ENCODE results near the gene APOBEC4. TPM values are rescaled to one million over a fixed set of nuclear protein-coding genes. Genes with fewer than 3 reads are reported as not detected.

Gene APOBEC4
- total and polyA plus RNA-seq, 2 of the 4 experiments (the other 2 are of a cell fraction) = not detected

- Histone ChIP-seq H2BK120ac (ENCODE audit: low read depth, low read length) (no peak overlapping the region), H3K14ac (replicated peaks; ENCODE audit: low read depth, low read length) (0 out of 2 replicates have a peak overlapping the region, but pooled peaks have one; percentile 45), H4K91ac (ENCODE audit: insufficient read depth, low read depth, low read length) (peak overlapping the region; percentile 22; the same call in 1 of the 2 replicates), H2AFZ (replicated peaks; ENCODE audit: low read length, poor library complexity) (peak overlapping the region; percentile 95), H4K8ac (ENCODE audit: low read depth in 2 of 2, low read length in 2 of 2) (peak overlapping the region in 1 of 2 experiments; percentile 37; a peak in 1 of 4 replicates), H2BK15ac (ENCODE audit: low read depth, low read length) (no peak overlapping the region), H3K79me1 (ENCODE audit: low read depth in 1 of 2, low read length in 2 of 2) (peaks cover 0 to 19% of the 10 kb centered on the region in 2 experiments; a peak in 3 of 4 replicates), H3K4me2 (ENCODE audit: low read depth, low read length) (peak overlapping the region; percentile 83), H3K4me1 (ENCODE audit: control insufficient read depth, insufficient read depth, low read length) (no peaks in the 10 kb centered on the region; the same call in 1 of the 2 replicates), H3K23ac (ENCODE audit: low read depth, low read length) (peak overlapping the region; percentile 55), H3K36me3 (ENCODE audit: control insufficient read depth, insufficient read depth, low read length) (peaks cover 2% of the 10 kb centered on the region; the same call in 1 of the 2 replicates), H3K18ac (ENCODE audit: low read depth, low read length) (no peak overlapping the region), H3K27me3 (ENCODE audit: control insufficient read depth, insufficient read depth, low read length) (no peaks in the 10 kb centered on the region), H3K9me1 (ENCODE audit: insufficient read depth, low read length) (no peaks in the 10 kb centered on the region), H3K9me3 (ENCODE audit: control insufficient read depth, insufficient read depth, low read length) (no peaks in the 10 kb centered on the region), H3K27ac (ENCODE audit: insufficient read depth, low read length) (peak overlapping the region; percentile 60), H3K56ac (ENCODE audit: extremely low read depth, insufficient read depth, low read length) (0 out of 2 replicates have a peak overlapping the region, but pooled peaks have one; percentile 35), H2BK5ac (ENCODE audit: low read depth, low read length, poor library complexity, severe bottlenecking) (peak overlapping the region; percentile 23), H3K4me3 (ENCODE audit: insufficient read depth, low read depth, low read length) (peak overlapping the region; percentile 79), H4K5ac (ENCODE audit: low read depth, low read length) (no peak overlapping the region), H3K4ac (ENCODE audit: low read depth, low read length) (peak overlapping the region; percentile 22; the same call in 1 of the 2 replicates), H2BK20ac (ENCODE audit: low read depth, low read length) (no peak overlapping the region), H2AK5ac (ENCODE audit: low read depth, low read length) (no peak overlapping the region), H2AK9ac (replicated peaks; ENCODE audit: low read depth, low read length, poor library complexity) (peak overlapping the region; percentile 65), H4K20me1 (ENCODE audit: insufficient read depth, low read length) (peaks cover 5% of the 10 kb centered on the region; the same call in 1 of the 2 replicates), H3K9ac (ENCODE audit: low read depth, low read length) (peak overlapping the region; percentile 68)
- in situ Hi-C loops (cut with MboI; ENCODE audit: low sequenced_read_pairs) = no loop called here
- TF ChIP-seq CHD1 (IDR thresholded peaks at IDR 0.05; ENCODE audit: low read depth, low read length) = no peak
- TF ChIP-seq CEBPB (IDR thresholded peaks at IDR 0.05; ENCODE audit: low read depth, low read length) = 0 out of 2 replicates have a peak, but pooled peaks have one; percentile 33
- DNase-seq (no peak), ATAC-seq (ENCODE audit: low read depth) (no peak)
- no TSS peak for BruUV-seq (replicated peaks)
- ChIA-PET CTCF (interaction anchor here (0.6 to 1.0 kb wide), 2 partner anchors 19 to 118 kb away, joined by 4 to 6 read pairs; no protein-coding TSS in a partner anchor), POLR2A (ENCODE audit: unreplicated experiment) (interaction anchor here (0.5 kb wide), 1 partner anchor 423 kb away, joined by 5 read pairs; no protein-coding TSS in a partner anchor)
- 0% methylated on average over 10 of the region's 15 CpGs; no CpG with 5 or more reads in 1 of the 2 experiments for WGBS, 2 experiments (ENCODE audit: extremely low coverage in 2 of 2, insufficient read length in 1 of 2)
- dilution Hi-C loops (cut with HindIII; ENCODE audit: low sequenced_read_pairs, unreplicated experiment) = no loop called here
- intact Hi-C loops (cut with micrococcal nuclease) = loop anchor here (10.0 kb wide), 2 partner anchors 418 to 748 kb away; partner anchors contain the start of genes C1orf21 and TSEN15
These were observed 16.8 kb downstream of the APOBEC4 start for GRCh38 chr1:183636334-183636682.
